ENCODE results near the gene AGBL4. TPM values are rescaled to one million over a fixed set of nuclear protein-coding genes. Genes with fewer than 3 reads are reported as not detected.

The AGBL4 gene
- total RNA-seq, 1 donor from 2014 or later = not detected

DNA sequence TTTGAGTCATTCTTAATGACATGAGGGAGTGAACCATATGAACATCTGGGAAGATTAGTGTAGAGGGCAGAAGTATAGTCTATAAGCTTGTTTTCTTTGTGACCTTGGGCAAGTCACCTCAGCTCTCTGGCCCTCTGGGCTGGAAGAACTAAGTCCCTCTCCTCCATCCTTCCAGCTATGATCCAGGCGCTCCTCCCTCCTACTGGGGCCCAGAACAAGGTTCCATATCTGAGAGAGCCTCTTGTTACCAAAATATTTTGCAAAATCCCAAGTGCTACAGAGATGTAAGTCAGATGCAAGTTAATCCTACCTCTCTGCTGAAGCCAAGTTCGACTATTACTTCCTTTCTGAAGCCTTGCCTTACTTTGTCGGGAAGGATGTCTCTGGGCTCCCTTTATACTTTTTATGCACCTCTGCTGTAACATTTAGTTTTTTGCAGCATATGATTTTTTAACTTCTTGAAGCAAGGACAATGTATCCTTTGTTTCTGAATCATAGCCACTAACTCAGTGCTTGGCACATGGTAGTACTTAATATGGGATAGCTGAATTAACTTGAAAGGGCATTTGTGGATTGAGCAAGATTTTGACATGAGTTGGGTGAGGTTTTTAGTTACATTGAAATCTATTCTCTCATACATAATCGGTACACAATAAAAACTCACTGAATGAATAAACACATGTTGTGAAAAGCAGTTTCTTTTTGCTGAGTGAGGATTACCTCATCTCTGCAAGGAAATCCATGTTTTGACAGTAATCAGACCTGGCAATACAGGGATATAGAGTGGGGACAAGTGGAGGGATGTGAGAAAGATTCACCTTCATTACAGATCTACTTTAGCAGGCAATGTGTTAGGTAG is 1192.4 kb downstream of the AGBL4 start:
- intact Hi-C loops (cut with micrococcal nuclease) = no loop called here

DNA sequence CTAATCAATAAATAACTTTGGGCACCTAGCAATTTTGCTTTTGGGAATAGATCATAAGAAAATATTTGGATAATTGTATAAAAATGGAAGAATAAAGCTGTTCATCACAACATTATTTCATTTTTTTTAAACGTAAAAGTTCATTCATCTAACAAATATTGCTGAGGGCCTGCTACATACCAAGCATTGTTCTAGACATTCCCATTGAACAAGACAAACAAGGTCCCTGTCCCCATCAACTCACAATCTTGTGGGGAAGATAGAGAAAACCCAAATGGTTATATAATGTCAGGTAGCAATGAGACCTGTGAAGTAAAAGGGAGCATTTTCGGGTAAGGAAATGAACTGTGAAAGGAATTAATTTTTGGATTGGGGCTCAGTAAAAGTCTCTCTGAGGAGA is 1193.0 kb downstream of the AGBL4 start:
- intact Hi-C loops (cut with micrococcal nuclease) = no loop called here

DNA sequence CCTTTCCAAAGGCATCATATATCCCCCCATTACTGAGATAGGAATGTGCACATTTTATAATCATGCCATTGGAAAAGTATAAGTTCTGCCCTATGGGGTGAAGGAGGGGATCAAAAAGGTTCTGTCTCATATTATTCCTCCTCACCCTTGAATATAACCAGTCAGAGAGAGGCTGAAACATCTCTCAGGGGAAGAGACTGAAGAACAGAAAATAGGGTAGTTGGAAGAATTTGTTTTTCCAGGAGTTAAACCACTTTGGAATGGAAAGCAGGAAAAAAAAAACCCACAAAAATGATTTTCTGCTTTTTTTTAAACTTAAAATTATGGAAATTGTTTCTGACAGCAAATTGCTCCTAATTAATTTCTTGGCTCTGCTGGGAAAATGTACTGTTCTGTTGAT is 1194.3 kb downstream of the AGBL4 start:
- intact Hi-C loops (cut with micrococcal nuclease) = no loop called here

DNA sequence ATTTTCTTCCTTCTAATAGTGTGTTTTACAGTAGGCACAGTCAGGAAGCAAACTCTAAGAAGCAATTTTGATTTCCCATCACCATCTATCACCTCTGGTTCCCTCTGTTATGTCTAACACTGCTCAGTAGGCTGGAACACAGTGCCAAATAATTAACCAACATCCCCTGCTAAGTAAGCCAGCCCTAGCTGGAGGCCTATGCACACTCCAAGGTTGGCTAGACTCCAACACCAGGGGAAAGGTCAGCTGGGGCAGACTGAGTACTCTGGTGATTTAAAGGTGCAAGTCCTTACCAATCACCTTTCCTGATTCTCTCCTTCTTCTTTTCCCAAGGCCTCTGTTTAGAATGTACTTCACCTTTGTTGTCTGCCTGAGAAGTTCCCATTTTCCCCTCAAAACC is 1200.6 kb downstream of the AGBL4 start:
- intact Hi-C loops (cut with micrococcal nuclease) = no loop called here

DNA sequence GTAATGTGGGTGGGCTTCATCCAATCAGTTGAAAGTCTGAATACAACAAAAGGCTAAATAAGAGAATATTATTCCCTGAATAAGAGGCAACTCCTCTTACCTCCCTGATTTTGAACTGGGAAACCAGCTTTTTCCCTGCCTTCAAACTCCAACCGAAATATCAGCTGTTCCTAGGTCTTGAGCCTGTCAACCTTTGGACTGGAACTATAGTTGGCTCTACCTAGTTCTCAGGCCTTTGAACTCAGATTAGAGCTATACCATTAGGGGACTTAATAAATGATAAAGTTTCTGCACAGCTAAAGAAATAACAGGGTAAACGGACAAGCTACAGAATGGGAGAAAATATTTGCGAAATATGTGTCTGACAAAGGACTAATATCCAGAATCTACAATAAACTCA is 1203.3 kb downstream of the AGBL4 start:
- intact Hi-C loops (cut with micrococcal nuclease) = no loop called here

DNA sequence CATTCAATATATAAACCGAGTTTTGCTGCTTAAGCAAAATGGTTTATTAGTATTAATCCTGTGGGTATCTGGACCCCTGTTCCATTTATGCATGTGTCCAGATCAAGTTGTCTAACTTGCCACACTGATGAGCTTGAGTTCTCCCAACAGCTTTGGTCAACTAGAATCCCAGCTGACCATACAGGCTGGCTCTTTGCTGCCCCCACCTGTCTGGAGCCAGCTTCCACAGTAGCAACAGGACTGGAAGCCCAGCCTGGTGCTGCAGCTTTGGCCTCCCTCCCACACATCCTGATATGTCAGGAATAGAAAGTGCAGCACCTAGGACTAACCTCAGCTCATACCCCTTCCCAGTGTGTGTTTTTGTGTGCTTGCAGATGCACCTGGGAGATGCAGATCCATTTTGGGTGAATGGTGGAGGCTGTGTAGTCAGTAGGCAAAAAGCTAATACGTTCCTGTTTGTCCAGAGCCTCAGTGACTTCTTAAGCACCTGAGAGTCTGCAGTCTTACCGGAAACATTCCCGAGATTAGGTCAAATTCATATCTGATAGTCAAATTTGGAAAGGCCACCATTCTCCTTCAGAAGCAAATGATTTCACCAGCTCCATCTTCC is 1206.1 kb downstream of the AGBL4 start:
- intact Hi-C loops (cut with micrococcal nuclease) = no loop called here

DNA sequence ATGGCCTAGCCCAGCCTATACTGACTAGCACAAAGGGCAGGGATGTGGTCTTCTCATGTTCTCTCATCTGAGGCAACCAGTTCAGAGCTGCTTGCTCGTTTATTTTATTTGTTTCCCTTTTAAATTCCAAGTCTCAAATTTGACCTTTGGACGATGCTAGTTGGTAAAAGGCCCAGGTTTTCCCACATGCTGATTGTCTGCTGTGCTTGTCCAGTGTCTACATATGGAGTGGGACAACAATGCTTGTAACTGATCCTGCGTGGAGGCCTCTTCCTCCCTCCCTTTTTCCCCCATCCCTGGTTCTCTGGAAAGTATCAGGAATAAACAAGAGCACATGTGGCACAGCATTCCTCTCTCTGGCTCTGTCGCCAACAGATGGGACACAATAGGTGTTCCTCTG is 1213.0 kb downstream of the AGBL4 start:
- intact Hi-C loops (cut with micrococcal nuclease) = no loop called here

DNA sequence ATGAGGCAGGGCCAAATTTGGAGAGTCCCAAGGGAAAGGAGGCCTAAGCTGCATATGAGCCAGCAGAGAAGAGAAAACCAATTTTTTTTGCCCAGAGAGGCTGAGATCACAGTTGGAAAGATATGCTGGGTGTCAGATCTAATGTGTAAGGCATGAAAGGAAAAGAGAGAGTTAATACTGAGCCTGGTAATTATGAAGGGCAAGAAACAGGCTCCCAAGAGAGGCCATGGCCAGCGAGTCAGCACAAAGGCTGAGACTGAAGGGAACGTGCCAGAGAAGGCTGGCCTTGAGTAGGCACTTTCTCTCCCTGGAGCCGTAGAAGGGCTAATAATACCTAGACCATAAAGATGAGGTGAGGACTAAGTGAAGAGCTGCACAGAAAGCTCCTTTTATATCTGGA is 1215.3 kb downstream of the AGBL4 start:
- intact Hi-C loops (cut with micrococcal nuclease) = no loop called here

DNA sequence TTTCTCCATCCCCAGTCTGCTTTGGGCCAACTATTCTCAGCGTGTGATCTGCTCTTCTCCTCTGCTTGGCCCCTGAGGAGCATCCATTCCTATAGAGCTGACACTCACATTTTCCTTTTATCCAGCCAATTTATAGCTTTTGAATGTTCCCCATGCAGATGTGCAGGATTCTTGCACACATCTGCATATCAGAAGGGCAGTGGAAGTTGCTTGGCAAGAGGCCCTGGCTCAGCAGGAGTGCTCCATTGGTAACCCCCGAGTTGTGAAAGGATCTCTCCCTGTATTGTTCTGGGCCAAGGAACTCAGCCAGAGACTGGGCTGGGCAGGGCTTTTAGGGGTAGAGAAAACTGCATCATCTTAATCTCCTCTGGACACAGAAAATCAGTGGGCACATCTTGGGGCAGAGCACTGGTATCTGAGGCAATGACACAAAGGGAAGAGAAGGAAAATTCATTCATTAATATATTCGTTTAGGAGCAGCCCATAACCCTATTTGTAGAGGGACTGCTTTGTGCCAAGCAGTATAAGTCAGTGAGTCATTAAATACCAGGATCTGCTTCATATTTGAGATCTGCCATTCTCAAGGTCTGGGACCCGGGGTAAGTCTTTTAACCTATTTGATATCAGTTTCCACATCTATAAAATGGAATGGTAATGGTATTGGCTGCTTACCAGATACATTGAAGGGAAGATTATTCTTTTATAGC is 1216.0 kb downstream of the AGBL4 start:
- intact Hi-C loops (cut with micrococcal nuclease) = no loop called here

DNA sequence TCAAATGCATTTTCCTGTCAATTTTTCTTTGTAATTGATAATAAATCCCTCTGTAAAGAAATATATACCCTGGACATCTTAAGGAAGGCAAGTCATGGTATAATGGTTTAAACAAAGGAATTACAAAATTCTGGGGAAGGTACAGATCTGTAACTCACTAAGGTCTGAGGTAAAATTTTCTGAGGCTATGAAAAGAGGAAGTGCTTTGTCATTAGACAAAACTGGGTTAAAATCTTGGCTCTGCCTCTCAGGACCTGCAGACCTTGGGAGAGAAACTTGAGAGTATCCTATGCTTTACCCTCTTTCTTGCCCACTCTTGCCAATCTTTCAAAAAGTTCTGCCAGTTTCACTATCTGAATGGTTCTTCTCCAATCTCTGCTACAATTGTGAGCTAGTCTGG is 1220.3 kb downstream of the AGBL4 start:
- intact Hi-C loops (cut with micrococcal nuclease) = no loop called here

DNA sequence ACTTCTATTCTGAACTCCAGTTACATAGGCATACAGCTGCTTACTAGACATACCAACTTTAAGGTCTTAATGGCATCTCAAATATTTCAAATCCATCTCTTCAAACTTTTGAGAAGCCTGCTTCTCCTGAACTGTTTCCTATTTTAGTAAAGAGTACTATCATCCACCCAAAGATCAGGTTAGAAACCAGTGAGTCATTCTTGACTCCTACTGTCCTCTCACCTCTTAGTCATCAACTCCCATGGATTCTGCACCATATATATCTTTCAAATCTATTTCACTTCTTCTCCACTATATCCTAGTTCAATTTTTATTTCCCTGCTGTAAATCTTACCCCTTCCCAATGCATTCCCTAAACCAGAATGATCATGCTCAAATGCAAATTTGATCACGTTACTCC is 1228.9 kb downstream of the AGBL4 start:
- intact Hi-C loops (cut with micrococcal nuclease) = no loop called here

DNA sequence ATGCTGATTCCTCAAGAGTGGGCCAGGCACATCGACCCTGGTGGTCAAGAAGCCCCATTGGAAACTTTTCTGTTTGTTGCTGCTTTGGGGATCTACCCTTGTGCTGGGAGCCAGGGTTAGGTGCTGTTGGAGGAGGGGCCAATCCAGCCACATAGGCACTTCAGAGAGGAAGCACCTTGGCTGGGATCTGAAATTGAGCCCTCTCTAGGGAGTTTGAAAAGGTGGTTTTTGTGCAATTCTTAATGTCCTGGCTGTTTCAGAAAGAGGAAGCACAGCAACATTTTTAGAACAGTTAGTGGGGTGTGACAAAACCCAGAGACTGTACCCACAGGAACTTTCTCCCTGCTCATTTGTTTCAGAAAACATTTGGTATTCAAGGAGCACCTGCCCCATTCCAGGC is 1229.9 kb downstream of the AGBL4 start:
- intact Hi-C loops (cut with micrococcal nuclease) = no loop called here

DNA sequence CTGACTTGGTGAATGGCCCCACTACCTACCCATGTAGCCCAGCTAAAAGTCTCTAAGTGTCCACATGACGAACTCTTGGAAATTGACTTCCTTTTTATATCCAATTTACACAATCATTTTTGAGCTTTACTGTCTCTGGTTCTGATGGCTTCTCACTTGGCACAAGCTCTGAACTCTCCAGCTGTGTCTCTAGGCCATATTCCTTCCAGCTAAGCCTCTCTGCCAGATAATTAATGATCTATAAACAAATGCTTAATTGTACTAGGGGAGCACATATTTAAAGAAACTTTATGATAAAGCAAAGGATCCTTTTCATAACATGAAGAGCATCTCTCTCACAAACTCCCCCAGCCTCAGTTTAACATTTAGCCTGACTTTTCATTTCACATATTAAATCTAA is 1230.8 kb downstream of the AGBL4 start:
- intact Hi-C loops (cut with micrococcal nuclease) = no loop called here

DNA sequence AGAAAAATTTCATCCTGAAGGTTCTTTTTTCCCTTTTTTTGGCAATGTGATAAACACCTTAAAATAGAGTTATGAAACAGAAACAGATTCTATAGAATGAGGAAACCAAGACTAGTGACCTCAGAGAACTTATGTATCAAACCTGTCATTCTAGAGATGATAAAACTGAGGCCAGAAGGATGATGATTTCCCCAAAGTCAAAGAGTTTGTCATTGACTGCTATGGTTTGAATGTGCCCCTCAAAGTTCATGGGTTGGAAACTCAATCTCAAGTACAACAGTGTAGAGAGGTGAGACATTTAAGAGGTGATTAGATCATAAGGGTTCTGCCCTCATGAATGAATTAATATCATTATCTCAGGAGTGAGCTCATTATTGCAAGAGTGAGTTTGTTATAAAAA is 1233.4 kb downstream of the AGBL4 start:
- intact Hi-C loops (cut with micrococcal nuclease) = no loop called here

DNA sequence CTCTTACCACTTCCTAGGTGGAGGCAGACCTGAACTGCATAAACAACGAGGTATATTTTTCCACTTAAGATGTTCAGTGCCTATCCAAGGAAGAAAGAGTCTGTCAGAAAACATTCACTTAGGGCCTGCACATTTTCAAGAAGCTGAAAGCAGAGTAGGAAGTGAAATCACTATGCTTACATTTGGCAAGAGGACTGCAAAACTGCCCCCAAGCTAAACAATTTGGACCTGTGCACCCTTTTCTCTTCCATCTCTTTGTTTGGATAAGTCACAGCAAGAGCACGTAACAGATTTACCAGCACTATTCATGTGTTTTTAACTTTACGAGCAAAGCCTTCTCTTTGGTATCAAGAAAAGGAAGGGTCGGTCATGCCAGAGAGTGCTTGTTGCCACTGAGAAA is 1233.9 kb downstream of the AGBL4 start:
- intact Hi-C loops (cut with micrococcal nuclease) = no loop called here

DNA sequence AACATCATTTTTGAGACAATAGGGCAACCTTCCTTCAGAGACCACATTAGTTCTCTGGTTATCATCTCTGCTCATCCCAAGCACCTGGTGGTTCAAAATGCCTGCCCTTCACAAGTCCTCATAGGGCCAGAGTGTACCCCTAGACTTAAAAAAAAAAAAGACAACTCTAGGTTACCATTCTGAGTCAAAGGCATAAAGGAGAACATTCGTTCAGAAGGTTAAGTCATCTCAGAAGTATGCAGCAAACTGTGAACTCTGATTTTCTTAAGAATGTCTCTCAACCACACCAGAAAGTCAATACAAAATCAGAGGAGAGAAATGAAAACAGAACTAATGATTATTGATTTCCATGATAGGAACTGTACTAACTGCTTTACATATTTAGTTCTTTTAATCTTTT is 1237.9 kb downstream of the AGBL4 start:
- intact Hi-C loops (cut with micrococcal nuclease) = no loop called here

DNA sequence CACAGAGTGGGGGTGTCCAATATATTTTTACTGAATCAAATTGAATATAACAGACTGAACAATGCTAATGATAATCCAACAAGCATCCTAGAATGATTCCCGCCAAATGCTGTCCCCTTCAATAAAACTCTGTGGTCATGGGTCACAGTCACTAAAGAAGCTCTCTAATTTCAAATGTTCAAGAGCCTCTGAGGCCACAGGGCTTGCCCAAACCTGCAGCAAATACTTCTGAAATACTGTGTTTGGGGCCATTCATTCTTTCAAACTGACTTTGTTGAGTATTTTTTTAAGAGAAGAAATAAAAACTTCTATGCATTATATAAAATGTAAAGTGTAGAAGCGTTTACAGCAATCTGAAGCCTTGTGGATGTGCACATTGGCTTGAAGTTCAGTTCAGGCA is 1239.5 kb downstream of the AGBL4 start:
- intact Hi-C loops (cut with micrococcal nuclease) = no loop called here

DNA sequence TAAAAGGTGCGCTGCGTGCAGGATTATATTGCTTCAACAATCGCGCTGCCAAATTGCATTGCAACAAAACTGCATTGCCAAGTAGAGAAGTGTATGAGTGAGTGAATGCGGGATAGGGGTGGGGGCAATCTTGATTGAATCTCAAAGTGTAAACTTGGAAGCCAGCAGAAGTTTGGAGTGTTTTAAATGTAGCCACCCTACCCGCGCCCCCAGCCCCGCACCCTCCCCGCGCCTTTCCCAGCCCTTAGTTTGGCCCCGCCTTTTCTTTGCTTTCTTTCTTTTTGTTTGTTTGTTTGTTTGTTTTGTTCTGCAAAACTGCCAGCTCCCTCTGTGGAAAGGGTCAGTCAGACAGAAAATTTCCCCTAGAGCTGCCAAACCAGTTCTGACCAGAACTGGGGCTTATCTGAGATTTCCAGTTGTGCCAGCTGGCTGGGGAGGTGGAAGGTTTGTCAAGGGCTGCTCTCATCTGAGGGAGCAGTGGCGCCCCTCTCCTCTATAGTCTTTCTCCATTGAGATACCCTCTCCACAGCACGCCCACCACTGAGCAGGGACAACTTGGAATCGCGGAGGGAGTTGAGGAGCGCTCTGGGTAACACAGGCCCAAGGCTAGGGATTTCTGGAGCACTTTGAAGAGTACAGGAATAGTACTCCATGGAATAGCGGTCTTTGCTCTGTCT is 1246.4 kb downstream of the AGBL4 start:
- intact Hi-C loops (cut with micrococcal nuclease) = no loop called here

DNA sequence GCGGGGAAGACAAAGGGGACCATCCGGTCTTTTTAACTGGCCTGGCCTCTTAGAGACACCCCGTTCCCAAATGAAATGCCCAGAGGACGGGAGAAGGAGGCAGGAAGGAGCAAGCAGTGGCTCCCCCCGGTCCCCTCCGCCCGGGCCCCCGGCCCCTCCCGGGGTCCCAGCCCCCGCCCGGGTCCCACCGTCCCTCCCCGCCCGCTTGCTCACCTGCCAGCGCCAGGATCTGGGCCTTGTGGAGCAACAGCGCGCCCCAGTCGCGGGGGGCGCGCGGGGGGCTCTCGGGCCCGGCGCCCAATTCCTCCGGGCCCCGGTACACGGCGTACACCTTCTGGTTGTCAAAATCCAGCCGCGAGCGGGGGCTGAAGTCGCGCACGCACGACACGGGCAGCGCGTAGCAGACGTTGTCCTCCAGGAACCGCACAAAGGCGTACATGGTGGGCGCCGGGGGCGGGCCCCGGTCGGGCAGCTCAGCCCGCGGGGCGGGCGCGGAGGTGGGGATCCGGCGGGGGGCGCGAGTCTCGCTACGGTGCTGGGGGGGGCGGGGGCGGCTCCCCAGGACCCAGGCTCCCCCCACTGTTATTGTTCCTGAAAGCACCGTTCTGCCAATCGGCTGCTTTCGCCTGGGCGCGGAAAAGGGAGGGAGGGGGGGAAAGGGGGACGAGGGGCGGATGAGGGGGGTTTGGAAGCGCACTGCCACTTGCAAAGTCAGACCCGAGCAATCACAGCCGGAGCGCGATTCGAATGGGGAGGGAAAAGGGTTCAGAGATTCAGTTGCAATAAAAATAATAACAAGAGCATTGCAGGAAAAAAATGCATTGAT is 1247.1 kb downstream of the AGBL4 start, which contains the start of gene BEND5:
Gene BEND5, minus strand, starts transcription at position 499 of the 826 bp plus-strand sequence. Its CDS starts 60 bp downstream, at position 439.
- intact Hi-C loops (cut with micrococcal nuclease) = no loop called here

DNA sequence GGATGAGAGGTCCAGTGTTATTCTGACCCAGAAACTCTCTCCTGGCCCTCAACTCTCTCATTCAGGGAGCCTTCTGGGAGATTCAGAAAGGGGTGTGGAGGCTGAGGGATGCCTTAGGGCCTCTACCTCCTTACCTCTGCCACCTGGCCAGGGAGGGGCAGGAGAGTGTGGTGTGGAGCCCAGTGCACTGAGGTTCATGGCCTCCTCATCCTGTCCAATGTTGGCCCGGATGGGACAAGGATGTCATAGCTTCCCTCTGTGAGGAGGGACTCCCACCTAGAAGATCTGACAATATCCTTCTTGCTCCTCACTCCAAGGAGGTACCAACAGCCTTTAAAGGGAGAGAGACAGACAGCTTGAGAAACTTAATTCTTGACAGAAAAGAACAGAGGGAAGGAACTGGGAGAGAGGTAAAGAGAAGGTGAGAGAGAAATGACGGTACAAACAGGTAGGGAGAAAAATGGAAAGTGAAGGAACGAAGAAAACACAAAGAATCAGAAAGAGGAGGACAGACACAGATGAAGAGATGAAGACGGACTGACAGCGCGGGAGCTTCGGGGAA is 1247.8 kb downstream of the AGBL4 start:
- intact Hi-C loops (cut with micrococcal nuclease) = no loop called here

DNA sequence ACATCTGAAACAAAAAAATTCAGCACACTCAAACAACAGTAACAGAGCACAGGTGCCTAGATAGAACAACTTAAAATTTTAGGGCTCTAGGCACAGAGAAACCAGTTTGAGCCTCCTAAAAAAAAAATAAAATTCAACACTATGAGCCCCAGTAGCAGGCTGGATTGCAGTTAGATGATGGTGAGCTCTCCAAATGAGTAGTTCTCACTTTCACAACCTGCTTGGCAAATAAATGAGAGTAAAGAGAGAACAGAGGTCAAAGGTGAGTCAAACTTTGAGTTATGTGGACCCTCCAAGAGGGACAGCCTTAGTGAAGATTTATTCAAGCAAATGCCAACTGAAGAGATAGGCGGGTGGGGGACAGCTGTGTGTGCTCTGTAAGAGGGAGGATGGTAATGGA is 1250.6 kb downstream of the AGBL4 start:
- intact Hi-C loops (cut with micrococcal nuclease) = no loop called here
